HG03064 (cell line): Measurements from ENCODE around the gene APOL3.
"Not testable (repeated sequence)": the region's sequence is repeated elsewhere in the genome, so short reads cannot be mapped to it uniquely, and the experiment has no call there.

Experiments used
- ATAC-seq: cut with Tn5 transposase; IDR thresholded peaks from one replicate; pipeline ENCODE4 v1.9.1; 2021; ENCODE audit warnings: low read depth; ENCODE audit not compliant: unreplicated experiment

APOL3 gene, protein sequence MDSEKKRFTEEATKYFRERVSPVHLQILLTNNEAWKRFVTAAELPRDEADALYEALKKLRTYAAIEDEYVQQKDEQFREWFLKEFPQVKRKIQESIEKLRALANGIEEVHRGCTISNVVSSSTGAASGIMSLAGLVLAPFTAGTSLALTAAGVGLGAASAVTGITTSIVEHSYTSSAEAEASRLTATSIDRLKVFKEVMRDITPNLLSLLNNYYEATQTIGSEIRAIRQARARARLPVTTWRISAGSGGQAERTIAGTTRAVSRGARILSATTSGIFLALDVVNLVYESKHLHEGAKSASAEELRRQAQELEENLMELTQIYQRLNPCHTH

DNA sequence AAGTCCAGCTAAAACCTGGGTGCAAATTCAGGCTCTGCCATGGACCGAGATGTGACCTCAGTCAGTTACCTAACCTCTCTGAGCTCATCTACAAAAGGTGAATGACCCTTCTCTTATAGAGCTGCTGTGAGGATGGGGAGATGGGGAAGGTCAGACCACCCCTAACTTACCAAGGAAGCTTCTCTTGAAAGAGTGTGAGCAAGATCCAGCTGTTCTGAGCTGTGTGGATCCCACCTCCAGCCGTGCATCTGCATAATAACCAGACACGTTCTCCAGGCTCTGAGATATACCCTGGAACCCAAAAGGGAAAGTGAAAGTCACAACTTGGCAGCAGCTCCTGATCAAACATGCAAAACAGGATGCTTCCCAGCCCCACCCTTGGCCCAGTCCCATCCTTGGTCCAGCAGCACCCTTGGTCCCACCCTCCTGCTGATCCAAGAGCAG is at the start of gene APOL3:
Gene APOL3 (minus strand): TSS at position 257 of the 444 bp plus-strand sequence. CDS start 11,700 bp downstream, outside the sequence.
- no peak for ATAC-seq

DNA sequence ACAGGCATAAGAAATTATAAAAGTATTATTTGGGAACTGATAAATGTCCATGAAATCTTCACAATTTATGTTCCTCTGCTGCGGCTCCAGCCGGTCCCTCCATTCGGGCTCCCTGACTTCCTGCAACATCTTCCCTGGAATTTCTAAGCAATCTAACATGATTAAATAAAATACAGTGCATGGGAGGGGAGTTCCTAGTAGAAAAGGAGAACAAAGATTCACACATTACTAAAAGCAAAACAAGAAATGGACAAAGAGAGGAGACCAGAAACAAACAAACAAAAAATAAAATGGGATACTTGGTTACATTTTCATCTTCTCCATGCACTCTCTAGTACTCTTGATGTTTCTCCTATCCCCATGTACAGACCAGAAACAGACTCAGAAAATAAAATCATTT is 49.7 kb upstream of the APOL3 start:
- no peak for ATAC-seq

DNA sequence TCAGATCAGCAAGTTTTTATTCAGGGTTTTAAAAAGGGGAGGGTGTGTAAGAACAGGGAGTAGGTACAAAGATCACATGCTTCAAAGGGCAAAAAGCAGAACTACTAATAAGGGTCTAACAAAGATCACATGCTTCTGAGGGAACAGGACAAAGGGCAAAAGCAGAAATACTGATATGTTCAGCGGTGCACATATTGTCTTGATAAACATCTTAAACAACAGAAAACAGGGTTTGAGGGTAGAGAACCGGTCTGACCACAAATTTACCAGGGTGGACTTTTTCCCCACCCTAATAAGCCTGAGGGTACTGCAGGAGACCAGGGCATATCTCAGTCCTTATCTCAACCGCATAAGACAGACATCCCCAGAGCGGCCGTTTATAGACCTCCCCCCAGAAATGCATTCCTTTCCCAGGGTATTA is 48.9 kb upstream of the APOL3 start:
- not testable (repeated sequence) for ATAC-seq

DNA sequence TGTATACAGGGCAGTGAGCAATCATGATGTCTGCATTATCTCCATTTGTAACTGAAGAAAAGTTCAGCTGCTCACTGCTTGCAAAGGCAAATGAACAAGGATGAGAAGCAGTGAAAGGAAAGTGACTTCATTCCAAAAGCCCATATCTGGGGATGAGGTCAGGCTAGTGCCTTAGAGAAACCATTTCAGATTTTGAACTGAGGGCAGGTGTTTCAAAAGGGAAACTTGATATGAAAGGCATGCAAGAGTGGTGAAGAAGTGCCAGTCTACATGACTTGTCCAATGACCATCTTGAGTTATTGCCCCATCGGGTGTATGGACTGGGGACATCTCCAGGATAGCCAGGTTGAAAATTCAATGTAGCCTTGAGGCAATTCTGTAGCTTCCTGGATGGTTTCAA is 48.4 kb upstream of the APOL3 start:
- ATAC-seq = no peak

DNA sequence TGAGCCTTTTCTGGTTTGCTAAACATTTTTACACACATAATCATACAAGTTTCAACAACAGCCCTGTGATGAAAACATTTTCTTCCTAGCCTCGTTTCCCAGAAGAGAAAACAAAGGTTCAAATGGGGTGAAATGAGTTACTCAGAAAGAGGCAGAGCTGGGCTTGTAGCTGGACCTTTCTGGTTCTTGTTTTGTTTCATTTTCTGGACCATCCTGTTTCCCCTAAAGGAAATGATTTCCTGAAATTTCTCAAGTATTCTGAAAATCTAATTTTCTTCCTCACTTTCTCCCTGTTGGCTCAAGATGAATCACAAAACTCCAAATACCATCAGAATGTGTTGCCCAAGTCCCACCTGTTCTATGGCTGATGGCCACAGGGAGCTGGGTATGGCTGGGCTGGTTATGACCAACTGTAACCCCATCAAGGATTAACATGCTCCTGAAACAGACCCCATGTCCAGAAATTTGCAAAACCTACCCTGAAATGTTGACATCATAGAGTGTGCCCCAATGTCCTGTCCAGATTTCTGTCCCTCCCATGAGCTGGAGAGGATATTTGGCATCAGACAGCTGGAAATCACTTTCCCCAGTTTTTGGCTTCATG is 47.7 kb upstream of the APOL3 start:
- ATAC-seq = no peak

DNA sequence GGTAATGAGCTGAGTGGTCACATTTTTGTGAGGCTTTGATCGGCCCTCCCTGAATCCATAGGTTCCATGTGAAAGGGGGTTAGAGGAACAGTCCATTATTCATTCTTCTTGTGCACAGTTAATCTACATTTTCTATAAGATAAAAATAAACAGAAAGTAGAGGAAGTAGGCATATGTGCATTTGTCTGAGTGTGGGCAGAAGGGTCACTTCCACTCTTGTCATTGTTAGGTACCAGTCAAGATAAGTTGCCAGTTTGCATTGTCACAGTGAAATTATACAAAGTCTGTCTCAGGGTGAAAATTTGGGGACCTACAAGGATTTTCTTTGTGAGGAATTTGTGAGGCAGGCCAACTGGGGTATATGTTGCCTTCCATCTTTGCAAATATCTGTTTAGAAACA is 45.7 kb upstream of the APOL3 start:
- ATAC-seq = no peak

DNA sequence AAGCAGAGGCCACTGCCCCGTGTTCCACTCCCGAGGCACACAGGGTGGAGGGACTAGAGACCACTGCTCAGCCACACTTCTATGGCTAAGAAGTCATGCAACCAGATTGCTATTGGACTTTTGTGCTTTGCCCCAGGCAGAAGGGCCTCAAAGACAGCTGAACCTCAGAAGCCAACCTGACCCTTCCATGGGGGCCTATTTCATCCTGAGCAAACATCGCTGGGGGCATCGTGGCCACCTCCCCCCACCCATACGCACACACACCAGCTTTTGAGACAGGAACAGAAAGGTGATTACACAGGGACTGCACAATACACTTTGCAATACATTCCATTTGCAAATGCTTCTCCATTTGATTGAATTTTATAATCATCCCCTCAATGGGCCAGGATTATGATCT is 45.0 kb upstream of the APOL3 start:
- not testable (repeated sequence) for ATAC-seq

DNA sequence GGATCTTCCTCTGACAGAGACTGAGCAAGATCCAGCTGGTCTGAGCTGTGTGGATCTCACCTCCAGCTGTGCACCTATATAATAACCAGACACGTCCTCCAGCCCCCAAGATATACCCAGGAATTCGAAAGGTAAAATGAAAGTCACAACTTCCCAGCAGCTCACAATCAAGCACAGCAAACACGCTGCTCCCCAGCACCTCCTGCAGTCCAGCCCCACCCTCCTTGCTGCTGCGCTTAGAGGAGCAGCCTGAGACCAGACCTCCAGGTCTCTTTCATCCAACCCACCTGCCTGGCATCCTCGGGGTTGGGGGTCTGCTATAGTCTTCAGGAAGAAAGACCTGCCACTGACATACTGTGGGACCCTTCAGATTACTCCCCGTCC is 44.1 kb upstream of the APOL3 start:
- no peak for ATAC-seq

DNA sequence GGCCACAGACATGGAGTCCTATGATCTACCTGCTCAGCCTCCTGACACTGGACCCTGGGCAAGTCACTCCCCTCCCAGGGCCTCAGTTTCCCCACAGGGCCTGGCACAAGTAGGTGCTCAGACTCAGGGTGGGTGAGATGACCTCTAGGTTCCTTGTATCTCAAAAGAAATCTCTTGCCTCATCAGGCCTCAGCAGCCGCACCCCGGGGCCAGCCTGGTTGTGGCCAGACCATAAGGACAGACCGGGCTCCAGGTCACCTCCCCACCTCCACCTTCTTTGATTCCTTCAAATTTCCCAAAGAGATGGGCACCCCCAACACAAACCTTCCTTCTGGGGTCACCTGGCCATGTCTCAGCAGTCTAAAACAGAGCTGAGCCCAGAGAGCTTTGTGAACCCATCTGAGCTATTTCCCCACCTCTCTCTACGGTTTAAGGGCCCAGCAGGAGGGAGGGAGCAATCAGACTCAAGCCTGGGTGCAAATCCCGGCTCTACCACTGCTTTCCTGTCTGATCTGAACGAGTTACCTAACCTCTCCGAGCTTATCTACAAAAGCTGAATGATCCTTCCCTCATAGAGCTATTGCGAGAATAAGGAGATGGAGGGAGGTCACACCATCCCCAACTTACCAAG is 43.6 kb upstream of the APOL3 start:
- ATAC-seq = no peak

DNA sequence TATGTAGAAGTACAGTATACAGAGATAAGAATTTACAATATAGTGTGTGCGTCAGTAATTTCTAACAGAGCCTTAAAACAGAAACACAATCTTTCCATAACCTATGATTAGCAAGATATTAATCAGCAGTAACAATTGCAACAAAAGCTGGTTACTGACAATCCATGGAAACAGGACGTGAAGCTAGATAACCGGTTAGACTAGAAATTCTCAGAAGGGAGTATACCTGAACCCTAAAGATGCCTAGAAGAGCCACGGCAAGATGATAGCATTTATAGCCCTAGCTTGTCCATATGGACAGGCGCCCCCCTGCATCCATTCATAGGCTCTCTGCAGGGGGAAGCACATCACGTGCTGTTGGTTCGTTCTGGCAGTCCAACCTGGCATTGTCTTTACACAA is 42.9 kb upstream of the APOL3 start:
- not testable (repeated sequence) for ATAC-seq

DNA sequence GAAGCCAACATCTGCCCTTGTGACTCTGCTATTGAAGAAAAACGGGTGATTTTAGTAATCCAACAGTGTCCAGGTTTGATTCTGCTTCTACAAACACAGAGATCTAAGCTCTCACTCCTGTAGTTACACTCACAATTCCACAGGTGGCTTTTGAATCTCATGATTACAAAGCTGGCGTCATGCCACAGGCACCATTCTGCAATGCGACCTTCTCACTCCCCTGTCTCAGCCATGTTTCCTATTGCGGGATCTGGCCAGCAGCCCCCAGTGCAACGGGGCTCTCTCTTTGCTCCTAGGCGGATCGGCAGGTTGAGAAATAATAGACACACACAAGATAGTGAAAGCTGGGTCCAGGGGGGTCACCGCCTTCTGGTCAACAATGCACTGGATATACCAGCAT is 42.4 kb upstream of the APOL3 start:
- ATAC-seq = not testable (repeated sequence)

DNA sequence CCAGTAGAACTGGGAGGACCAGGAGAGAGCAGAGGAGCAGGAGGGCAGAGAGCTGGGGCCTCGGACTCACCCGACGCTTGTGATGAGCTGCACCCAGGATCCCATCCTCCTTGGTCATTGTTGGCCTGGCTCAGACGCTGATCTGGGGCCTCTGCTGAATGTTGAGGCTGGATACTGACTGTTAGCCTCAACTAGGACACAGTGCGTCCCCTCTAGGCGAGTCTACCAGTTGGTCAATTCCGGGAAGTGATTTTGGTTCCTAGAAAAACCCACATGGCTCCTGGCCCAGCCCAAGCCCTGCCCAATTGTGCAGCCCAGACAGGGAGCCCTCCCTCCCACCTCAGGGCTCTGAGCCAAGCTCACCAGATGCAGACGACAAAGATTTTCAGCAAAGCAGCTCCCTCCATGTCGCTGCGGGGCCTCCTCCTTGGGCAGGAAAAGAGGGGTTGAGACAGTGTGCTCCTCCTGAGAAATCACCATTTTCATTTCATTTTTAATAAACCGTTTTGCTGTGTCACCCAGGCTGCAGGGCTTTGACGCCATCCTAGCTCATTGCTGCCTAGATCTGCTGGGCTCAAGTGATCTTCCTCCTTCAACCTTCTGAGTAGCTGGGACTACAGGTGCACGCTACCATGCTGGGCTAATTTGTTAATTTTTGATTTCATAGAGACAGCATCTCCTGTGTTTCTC is 41.2 kb upstream of the APOL3 start, which contains the start of gene APOL4:
Gene APOL4 (minus strand): TSS at position 180 of the 690 bp plus-strand sequence. CDS start 75 bp downstream, at position 105.
- ATAC-seq = no peak

DNA sequence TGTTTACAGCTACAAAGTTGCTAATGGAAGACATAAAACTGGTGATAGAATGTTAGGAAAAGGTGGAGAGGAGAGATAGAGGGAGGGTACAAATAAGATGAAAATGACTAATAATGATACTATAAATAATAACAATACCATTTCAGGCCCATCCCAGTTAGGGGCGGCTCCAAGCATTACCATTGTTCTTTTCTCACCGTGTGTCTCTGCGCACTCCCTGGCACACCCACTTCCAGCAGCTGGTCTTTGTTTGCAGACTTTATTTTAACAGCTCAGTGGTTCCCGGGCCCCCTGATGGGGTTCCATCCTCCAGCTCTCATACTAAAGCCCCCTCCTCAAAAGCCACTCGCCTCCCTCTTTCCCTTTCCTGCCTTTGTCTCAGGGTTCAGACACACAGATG is 40.5 kb upstream of the APOL3 start:
- not testable (repeated sequence) for ATAC-seq

DNA sequence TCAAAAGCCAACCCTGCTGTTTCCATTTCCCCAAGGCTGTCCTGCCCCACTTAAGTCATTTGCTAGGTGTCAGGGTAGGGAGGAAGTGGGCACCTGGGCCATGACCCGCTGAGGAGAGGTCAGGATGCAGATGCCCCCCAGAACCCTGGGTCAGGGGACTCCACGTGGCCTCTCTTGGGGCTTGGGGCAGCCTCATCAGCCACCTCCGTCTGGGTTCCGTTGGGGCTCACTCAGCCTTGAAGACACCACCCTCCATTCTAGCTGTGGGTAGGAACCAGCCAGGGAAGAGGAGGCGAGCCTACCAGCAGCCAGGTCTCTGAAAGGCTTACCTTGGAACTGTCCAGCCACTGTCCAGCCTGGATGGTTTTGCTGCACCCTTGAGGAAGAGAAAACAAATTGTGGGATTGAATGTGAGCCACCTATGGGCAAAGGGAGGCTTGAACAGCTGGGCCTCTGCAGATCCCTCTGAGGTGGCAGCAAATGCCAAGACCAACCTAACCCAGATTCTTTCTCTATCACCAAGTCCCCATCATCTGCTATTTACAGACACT is 38.5 kb upstream of the APOL3 start:
- no peak for ATAC-seq

DNA sequence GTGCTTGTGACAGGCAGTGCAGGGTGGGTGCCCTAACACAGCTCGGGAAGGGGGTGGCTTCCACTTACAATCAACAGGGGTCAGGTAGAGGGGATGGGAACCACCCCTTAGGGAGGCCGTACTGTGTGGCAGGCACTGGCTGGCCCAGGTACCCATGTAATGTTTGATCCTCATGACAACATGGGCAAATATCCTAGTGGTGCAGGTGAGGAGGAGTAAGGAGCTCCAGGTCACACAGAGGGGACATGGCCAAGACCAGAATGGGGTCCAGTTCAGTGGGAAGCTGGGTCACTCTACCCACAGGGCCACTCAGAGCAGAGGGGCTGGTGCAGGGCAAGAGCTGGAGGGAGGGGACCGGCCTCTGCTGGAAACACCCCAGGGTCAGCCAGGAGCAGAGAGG is 38.0 kb upstream of the APOL3 start:
- ATAC-seq = no peak

DNA sequence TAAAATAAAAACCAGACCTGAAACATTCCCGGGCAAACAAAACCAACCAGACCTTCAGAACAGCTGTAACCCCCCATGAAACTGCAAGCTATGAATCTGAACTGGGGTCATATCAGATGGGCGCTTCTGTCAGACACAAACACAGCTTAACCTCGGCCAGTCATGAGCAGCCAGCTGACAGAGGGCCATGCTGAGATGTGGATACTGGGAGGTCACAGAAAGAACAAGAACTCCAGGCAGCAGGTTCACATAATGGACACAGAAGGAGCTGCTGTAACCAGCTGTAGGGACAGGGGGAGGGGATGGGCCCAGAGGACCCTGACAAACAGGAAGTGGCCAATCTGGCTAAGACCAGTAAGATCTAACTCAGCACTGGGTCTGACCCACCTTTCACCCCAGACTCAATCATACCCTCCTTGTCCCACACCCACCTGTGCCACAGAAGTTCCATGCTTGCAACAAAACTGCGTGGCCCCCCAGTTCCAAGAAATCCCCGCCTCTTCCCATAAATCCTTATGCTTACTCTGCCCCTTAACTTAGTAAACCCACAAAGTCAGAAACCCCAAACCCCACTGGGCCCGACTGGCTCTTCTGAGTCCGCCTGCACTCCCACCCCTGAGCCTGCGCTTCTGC is 37.1 kb upstream of the APOL3 start:
- ATAC-seq = no peak

DNA sequence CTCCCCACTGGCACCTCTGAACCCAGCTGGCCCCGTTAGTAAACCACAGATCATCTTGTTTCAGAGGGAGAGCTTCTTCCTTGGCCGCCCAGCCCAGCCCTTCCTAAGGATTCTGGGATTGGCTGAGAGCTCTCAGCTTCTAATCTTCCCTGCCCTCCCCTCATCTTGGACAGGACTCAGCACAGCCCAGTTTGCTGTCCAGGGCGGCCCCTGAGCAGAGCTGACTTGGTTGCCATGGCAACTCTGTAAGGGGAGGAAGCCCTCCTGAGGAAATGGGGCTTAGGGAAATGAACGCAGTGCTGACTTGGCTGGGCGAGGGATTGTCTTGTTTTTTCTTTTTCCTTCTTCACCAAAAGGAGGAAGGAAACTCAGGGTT is 36.5 kb upstream of the APOL3 start:
- no peak for ATAC-seq

DNA sequence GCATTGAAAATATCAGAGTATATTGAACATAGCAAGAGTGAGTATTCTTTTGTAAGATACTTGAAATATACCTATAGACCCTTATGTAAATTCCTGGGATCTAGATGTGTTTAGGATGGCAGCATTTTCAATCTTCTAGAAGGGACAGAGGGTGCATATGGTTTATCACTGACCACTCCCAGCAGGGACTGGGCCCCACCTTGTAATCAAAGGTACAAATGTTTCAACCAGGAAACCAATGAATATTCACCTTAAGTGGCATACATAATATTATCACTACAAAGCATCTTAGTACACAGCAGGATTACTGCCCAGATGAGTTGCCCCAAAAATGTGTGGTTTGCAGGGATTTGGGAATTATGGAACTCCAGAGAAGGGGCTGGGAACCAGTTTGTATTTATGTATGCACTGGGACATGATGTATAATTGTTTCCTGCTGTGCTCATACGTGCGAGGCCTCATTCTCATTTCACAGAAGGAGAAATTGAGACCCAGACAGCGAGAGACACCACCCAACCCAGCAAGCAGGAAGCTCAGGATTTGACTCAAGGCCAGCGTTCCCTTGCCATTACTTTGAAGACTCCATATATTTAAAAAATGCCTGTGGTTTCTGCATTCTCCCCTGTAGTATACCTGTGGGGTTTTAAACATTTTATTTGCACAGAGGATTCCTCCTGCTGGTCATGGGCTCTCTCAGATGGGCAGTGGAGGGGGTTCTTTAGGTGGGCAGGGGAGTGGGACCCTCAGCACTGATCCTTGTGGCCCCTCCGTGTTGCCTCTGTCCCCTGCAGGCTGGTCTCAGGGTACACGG is 35.9 kb upstream of the APOL3 start:
- no peak for ATAC-seq

DNA sequence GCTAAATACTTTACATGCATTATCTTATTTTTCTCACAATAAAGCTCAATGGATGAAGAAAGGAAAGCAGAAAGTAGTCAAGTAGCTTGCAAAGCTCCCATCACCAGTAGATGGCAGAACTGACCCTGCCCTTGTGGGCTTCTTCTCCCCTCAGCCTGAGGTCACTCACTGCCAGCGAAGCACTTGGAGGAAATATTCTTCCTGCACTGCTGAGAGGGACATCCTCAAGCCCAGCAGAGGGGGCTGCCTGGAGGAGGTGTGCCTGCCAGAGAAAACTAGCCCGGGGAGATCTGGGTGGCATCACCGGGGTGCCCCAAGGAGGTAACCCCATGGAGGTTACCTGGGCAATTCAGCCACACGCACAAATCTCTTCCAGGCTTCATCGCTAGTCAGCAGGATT is 34.4 kb upstream of the APOL3 start:
- ATAC-seq = no peak

DNA sequence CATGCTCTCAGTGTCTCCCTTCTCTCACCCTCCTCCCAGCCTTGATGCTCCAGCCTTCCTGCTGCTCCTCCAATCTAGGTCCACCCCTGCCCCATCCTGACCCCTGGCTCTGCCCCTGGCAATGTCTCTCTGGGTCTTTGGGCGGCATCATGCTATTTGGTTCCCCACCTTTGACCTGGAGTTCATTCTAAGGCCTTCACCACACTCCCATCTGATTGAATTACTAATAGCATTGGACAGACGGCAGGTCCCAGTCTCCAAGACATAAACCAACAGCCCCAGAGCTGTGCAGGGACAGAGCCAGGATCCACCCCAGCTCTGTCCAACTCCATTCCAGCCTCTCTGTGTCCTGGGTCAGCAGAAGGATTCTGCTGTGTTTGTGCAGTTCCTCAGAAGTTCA is 33.8 kb upstream of the APOL3 start:
- ATAC-seq = no peak
